Measurements from ENCODE around the gene DDX54.

Gene DDX54

GRCh38 chr12:113134521-113134951 is 50.7 kb downstream of the DDX54 start:
- H3K4me1 ChIP-seq (ENCODE audit: control insufficient read depth, insufficient read depth, low read length), result peaks cover 3% of the 10 kb centered on the region
- H3K4me2 ChIP-seq (ENCODE audit: low read length), result no peak overlapping the region
- H3K27me3 ChIP-seq (ENCODE audit: control insufficient read depth, insufficient read depth, low read length), result peaks cover 24% of the 10 kb centered on the region
- H3K36me3 ChIP-seq (ENCODE audit: insufficient read depth, low read length), result no peaks in the 10 kb centered on the region
- H3K9ac ChIP-seq (ENCODE audit: low read depth, low read length), result no peak overlapping the region
- no peaks in the 10 kb centered on the region for H3K9me3 ChIP-seq (replicated peaks; ENCODE audit: low read length)
- H3K4me3 ChIP-seq (ENCODE audit: low read length), result no peak overlapping the region

- Histone ChIP-seq H3K27me3 (ENCODE audit: control insufficient read depth, insufficient read depth, low read length) (peaks cover 24% of the 10 kb centered on the region), H3K36me3 (ENCODE audit: insufficient read depth, low read length) (no peaks in the 10 kb centered on the region)
Measured at GRCh38 chr12:113134071-113134470, 51.2 kb downstream of the DDX54 start.

GRCh38 chr12:113133666-113134065 is 51.6 kb downstream of the DDX54 start:
- H3K4me1 ChIP-seq (ENCODE audit: control insufficient read depth, insufficient read depth, low read length), result peaks cover 3% of the 10 kb centered on the region
- H3K27me3 ChIP-seq (ENCODE audit: control insufficient read depth, insufficient read depth, low read length), result peaks cover 26% of the 10 kb centered on the region
- no peaks in the 10 kb centered on the region for H3K9me3 ChIP-seq (replicated peaks; ENCODE audit: low read length)
- H3K4me3 ChIP-seq (ENCODE audit: low read length), result no peak overlapping the region
- H3K36me3 ChIP-seq (ENCODE audit: insufficient read depth, low read length), result no peaks in the 10 kb centered on the region
- no peak overlapping the region for H3K9ac ChIP-seq (ENCODE audit: low read depth, low read length)
- H3K4me2 ChIP-seq (ENCODE audit: low read length), result no peak overlapping the region

More at GRCh38 chr12:113134071-113134470, 51.2 kb downstream of the DDX54 start:
- H3K4me2 ChIP-seq (ENCODE audit: low read length), result no peak overlapping the region
- H3K4me3 ChIP-seq (ENCODE audit: low read length), result no peak overlapping the region
- H3K9me3 ChIP-seq (replicated peaks; ENCODE audit: low read length), result no peaks in the 10 kb centered on the region
- no peak overlapping the region for H3K9ac ChIP-seq (ENCODE audit: low read depth, low read length)
- H3K4me1 ChIP-seq (ENCODE audit: control insufficient read depth, insufficient read depth, low read length), result peaks cover 3% of the 10 kb centered on the region

- Histone ChIP-seq H3K4me3 (ENCODE audit: low read length) (no peak overlapping the region), H3K9ac (ENCODE audit: low read depth, low read length) (no peak overlapping the region), H3K4me1 (ENCODE audit: control insufficient read depth, insufficient read depth, low read length) (peaks cover 3% of the 10 kb centered on the region), H3K9me3 (replicated peaks; ENCODE audit: low read length) (no peaks in the 10 kb centered on the region), H3K27me3 (ENCODE audit: control insufficient read depth, insufficient read depth, low read length) (peaks cover 31% of the 10 kb centered on the region), H3K36me3 (ENCODE audit: insufficient read depth, low read length) (no peaks in the 10 kb centered on the region), H3K4me2 (ENCODE audit: low read length) (no peak overlapping the region)
Measured at GRCh38 chr12:113133036-113133435, 52.2 kb downstream of the DDX54 start.

- Histone ChIP-seq H3K9me3 (replicated peaks; ENCODE audit: low read length) (no peaks in the 10 kb centered on the region), H3K27me3 (ENCODE audit: control insufficient read depth, insufficient read depth, low read length) (peaks cover 31% of the 10 kb centered on the region), H3K4me2 (ENCODE audit: low read length) (no peak overlapping the region), H3K9ac (ENCODE audit: low read depth, low read length) (no peak overlapping the region), H3K4me1 (ENCODE audit: control insufficient read depth, insufficient read depth, low read length) (peaks cover 3% of the 10 kb centered on the region), H3K36me3 (ENCODE audit: insufficient read depth, low read length) (no peaks in the 10 kb centered on the region), H3K4me3 (ENCODE audit: low read length) (no peak overlapping the region)
Measured at GRCh38 chr12:113131556-113131955, 53.7 kb downstream of the DDX54 start.

- peaks cover 3% of the 10 kb centered on the region for H3K4me1 ChIP-seq (ENCODE audit: control insufficient read depth, insufficient read depth, low read length)
- no peaks in the 10 kb centered on the region for H3K9me3 ChIP-seq (replicated peaks; ENCODE audit: low read length)
- H3K4me3 ChIP-seq (ENCODE audit: low read length), result no peak overlapping the region
- H3K27me3 ChIP-seq (ENCODE audit: control insufficient read depth, insufficient read depth, low read length), result peaks cover 24% of the 10 kb centered on the region
- H3K9ac ChIP-seq (ENCODE audit: low read depth, low read length), result no peak overlapping the region
- no peaks in the 10 kb centered on the region for H3K36me3 ChIP-seq (ENCODE audit: insufficient read depth, low read length)
- no peak overlapping the region for H3K4me2 ChIP-seq (ENCODE audit: low read length)
Measured at GRCh38 chr12:113130457-113131135, 54.7 kb downstream of the DDX54 start.

- Histone ChIP-seq H3K4me3 (ENCODE audit: low read length) (no peak overlapping the region), H3K9me3 (replicated peaks; ENCODE audit: low read length) (no peaks in the 10 kb centered on the region), H3K9ac (ENCODE audit: low read depth, low read length) (no peak overlapping the region), H3K4me1 (ENCODE audit: control insufficient read depth, insufficient read depth, low read length) (peaks cover 3% of the 10 kb centered on the region), H3K4me2 (ENCODE audit: low read length) (no peak overlapping the region), H3K27me3 (ENCODE audit: control insufficient read depth, insufficient read depth, low read length) (peaks cover 18% of the 10 kb centered on the region), H3K36me3 (ENCODE audit: insufficient read depth, low read length) (no peaks in the 10 kb centered on the region)
Measured at GRCh38 chr12:113129664-113130456, 55.4 kb downstream of the DDX54 start.

GRCh38 chr12:113128802-113129663 is 56.2 kb downstream of the DDX54 start:
- H3K4me1 ChIP-seq (ENCODE audit: control insufficient read depth, insufficient read depth, low read length), result peaks cover 3% of the 10 kb centered on the region
- H3K36me3 ChIP-seq (ENCODE audit: insufficient read depth, low read length), result no peaks in the 10 kb centered on the region
- no peak overlapping the region for H3K4me3 ChIP-seq (ENCODE audit: low read length)
- no peak overlapping the region for H3K4me2 ChIP-seq (ENCODE audit: low read length)
- H3K9ac ChIP-seq (ENCODE audit: low read depth, low read length), result no peak overlapping the region
- no peaks in the 10 kb centered on the region for H3K9me3 ChIP-seq (replicated peaks; ENCODE audit: low read length)
- H3K27me3 ChIP-seq (ENCODE audit: control insufficient read depth, insufficient read depth, low read length), result peaks cover 18% of the 10 kb centered on the region

GRCh38 chr12:113127791-113128199 is 57.5 kb downstream of the DDX54 start:
- Histone ChIP-seq H3K27me3 (ENCODE audit: control insufficient read depth, insufficient read depth, low read length) (peaks cover 18% of the 10 kb centered on the region), H3K36me3 (ENCODE audit: insufficient read depth, low read length) (no peaks in the 10 kb centered on the region), H3K4me2 (ENCODE audit: low read length) (no peak overlapping the region), H3K9ac (ENCODE audit: low read depth, low read length) (no peak overlapping the region), H3K4me3 (ENCODE audit: low read length) (no peak overlapping the region), H3K4me1 (ENCODE audit: control insufficient read depth, insufficient read depth, low read length) (peaks cover 3% of the 10 kb centered on the region), H3K9me3 (replicated peaks; ENCODE audit: low read length) (no peaks in the 10 kb centered on the region)

GRCh38 chr12:113120670-113121370 is 64.5 kb downstream of the DDX54 start:
- Histone ChIP-seq H3K4me1 (ENCODE audit: control insufficient read depth, insufficient read depth, low read length) (no peaks in the 10 kb centered on the region), H3K9me3 (replicated peaks; ENCODE audit: low read length) (no peaks in the 10 kb centered on the region), H3K36me3 (ENCODE audit: insufficient read depth, low read length) (no peaks in the 10 kb centered on the region), H3K4me3 (ENCODE audit: low read length) (no peak overlapping the region), H3K9ac (ENCODE audit: low read depth, low read length) (no peak overlapping the region), H3K27me3 (ENCODE audit: control insufficient read depth, insufficient read depth, low read length) (peaks cover 8% of the 10 kb centered on the region), H3K4me2 (ENCODE audit: low read length) (no peak overlapping the region)
